Neural progenitor cell (in vitro differentiated cells): Measurements from ENCODE around the gene ZBED5. TPM values are rescaled to one million over a fixed set of nuclear protein-coding genes. Genes with fewer than 3 reads are reported as not detected.

Experiments
- DNase-seq: peaks from one replicate; pipeline ENCODE4 v3.0.0-alpha.2; 2016; ENCODE audit warnings: low spot score
- H2AFZ ChIP-seq: fragments of 200-600 bp; sonication (generic); replicated peaks from 2 replicates; pipeline ENCODE4 v1.6.1; 2016; ENCODE audit warnings: antibody characterized with exemption
- H3F3A ChIP-seq: fragments of 200-600 bp; sonication (generic); 2 replicates; pipeline ENCODE4 v1.6.1; 2016; ENCODE audit warnings: antibody characterized with exemption, low read depth
- H3K27ac ChIP-seq: fragments of 200-600 bp; sonication (generic); 2 replicates; pipeline ENCODE4 v1.5.1; 2016; ENCODE audit warnings: mild to moderate bottlenecking
- H3K27me3 ChIP-seq: fragments of 200-600 bp; sonication (generic); 2 replicates; pipeline ENCODE4 v1.6.1; 2016; ENCODE audit warnings: mild to moderate bottlenecking, moderate library complexity
- H3K36me3 ChIP-seq: fragments of 200-600 bp; sonication (generic); 2 replicates; pipeline ENCODE4 v1.5.1; 2016
- H3K4me1 ChIP-seq: fragments of 200-600 bp; sonication (generic); 2 replicates; pipeline ENCODE4 v1.6.1; 2016; ENCODE audit warnings: mixed run types
- H3K4me2 ChIP-seq: fragments of 200-600 bp; sonication (generic); 2 replicates; pipeline ENCODE4 v1.6.1; 2016
- H3K4me3 ChIP-seq: fragments of 200-600 bp; sonication (generic); 2 replicates; pipeline ENCODE4 v1.5.1; 2016
- H3K79me2 ChIP-seq: fragments of 200-600 bp; sonication (generic); 2 replicates; pipeline ENCODE4 v1.6.1; 2016; ENCODE audit warnings: low read depth
- H3K9ac ChIP-seq: fragments of 200-600 bp; sonication (generic); 2 replicates; pipeline ENCODE4 v1.6.1; 2016
- H3K9me3 ChIP-seq: fragments of 200-600 bp; sonication (generic); 2 replicates; pipeline ENCODE4 v1.5.1; 2016; ENCODE audit warnings: low read depth
- H4K20me1 ChIP-seq: fragments of 200-600 bp; sonication (generic); 2 replicates; pipeline ENCODE4 v1.6.1; 2016; ENCODE audit warnings: low read depth
- H3K27ac Mint-ChIP-seq: 3 replicates; pipeline ENCODE4 v1.8.0; 2021; ENCODE audit warnings: mixed read lengths
- H3K27me3 Mint-ChIP-seq: 2 replicates; pipeline ENCODE4 v1.8.0; 2022; ENCODE audit warnings: low read depth, mild to moderate bottlenecking, inconsistent platforms, moderate library complexity, mixed read lengths; ENCODE audit not compliant: insufficient read depth
- H3K36me3 Mint-ChIP-seq: 3 replicates; pipeline ENCODE4 v1.8.0; 2021; ENCODE audit warnings: mixed read lengths
- H3K4me1 Mint-ChIP-seq: 3 replicates; pipeline ENCODE4 v1.8.0; 2021; ENCODE audit warnings: mixed read lengths
- H3K4me3 Mint-ChIP-seq: 3 replicates; pipeline ENCODE4 v1.8.0; 2021; ENCODE audit warnings: mild to moderate bottlenecking, moderate library complexity, mixed read lengths
- H3K9me3 Mint-ChIP-seq: 3 replicates; pipeline ENCODE4 v1.8.0; 2020; ENCODE audit warnings: mixed read lengths
- EZH2 ChIP-seq: fragments of 200-600 bp; sonication (generic); IDR thresholded peaks from 2 replicates; pipeline ENCODE4 v1.6.1; 2017; ENCODE audit warnings: antibody characterized with exemption, mild to moderate bottlenecking, moderate library complexity
- EZH2phosphoT487 ChIP-seq: fragments of 200-600 bp; sonication (generic); IDR thresholded peaks from 2 replicates; pipeline ENCODE4 v1.6.1; 2017; ENCODE audit warnings: antibody characterized with exemption
- total RNA-seq: library from RNA; depleted of rRNA; stranded (reverse); fragments of >200 nt; gene quantifications from 2 replicates; pipeline ENCODE4 v1.2.3, GENCODE V29; 2015; ENCODE audit warnings: low replicate concordance
- TF ChIP-seq, protein P1 (sequence below): fragments of 200-600 bp; sonication (generic); IDR thresholded peaks from 2 replicates; pipeline ENCODE4 v1.5.1; 2017; ENCODE audit warnings: antibody characterized with exemption, mild to moderate bottlenecking

Gene ZBED5
- total RNA-seq, 1 donor from 2014 or later = 87.9 TPM

DNA sequence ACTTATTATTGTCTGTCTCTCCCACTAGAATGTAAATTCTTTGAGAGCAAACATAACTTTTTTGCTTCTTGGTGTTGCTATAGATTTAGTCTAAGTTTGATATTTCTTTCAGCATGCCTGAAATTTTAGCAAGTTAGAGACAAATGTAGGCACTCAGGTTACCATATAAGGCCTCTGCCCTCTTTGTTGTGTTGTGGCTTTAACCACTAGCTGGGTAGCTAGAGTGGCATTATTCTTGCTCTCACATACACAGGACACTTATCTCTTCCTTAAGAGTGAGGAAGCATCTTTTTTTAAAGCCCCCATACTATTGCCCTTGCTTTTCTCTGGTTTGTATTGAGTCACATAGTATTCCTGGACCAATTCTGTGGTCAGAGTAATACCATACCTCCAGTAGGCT, 11.2 kb downstream of the ZBED5 start:
- Histone ChIP-seq H3K9me3 (no peaks in the 10 kb centered on the region), H3K4me1 (no peaks in the 10 kb centered on the region), H3F3A (peaks cover 14% of the 10 kb centered on the region), H2AFZ (no peak overlapping the region), H3K79me2 (no peaks in the 10 kb centered on the region), H3K4me3 (no peak overlapping the region), H3K9ac (no peak overlapping the region), H3K4me2 (no peak overlapping the region), H3K36me3 (no peaks in the 10 kb centered on the region), H3K27me3 (no peaks in the 10 kb centered on the region), H4K20me1 (peaks cover 10% of the 10 kb centered on the region), H3K27ac (no peak overlapping the region)
- Mint-ChIP-seq H3K4me3 (no peak overlapping the region), H3K27ac (no peak overlapping the region), H3K4me1 (no peaks in the 10 kb centered on the region), H3K27me3 (no peaks in the 10 kb centered on the region), H3K9me3 (no peaks in the 10 kb centered on the region), H3K36me3 (peaks cover 13% of the 10 kb centered on the region)
- DNase-seq = no peak
- TF ChIP-seq, protein P1, sequence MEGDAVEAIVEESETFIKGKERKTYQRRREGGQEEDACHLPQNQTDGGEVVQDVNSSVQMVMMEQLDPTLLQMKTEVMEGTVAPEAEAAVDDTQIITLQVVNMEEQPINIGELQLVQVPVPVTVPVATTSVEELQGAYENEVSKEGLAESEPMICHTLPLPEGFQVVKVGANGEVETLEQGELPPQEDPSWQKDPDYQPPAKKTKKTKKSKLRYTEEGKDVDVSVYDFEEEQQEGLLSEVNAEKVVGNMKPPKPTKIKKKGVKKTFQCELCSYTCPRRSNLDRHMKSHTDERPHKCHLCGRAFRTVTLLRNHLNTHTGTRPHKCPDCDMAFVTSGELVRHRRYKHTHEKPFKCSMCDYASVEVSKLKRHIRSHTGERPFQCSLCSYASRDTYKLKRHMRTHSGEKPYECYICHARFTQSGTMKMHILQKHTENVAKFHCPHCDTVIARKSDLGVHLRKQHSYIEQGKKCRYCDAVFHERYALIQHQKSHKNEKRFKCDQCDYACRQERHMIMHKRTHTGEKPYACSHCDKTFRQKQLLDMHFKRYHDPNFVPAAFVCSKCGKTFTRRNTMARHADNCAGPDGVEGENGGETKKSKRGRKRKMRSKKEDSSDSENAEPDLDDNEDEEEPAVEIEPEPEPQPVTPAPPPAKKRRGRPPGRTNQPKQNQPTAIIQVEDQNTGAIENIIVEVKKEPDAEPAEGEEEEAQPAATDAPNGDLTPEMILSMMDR = no peak
- no peak for TF ChIP-seq EZH2phosphoT487
- TF ChIP-seq EZH2 = no peak

DNA sequence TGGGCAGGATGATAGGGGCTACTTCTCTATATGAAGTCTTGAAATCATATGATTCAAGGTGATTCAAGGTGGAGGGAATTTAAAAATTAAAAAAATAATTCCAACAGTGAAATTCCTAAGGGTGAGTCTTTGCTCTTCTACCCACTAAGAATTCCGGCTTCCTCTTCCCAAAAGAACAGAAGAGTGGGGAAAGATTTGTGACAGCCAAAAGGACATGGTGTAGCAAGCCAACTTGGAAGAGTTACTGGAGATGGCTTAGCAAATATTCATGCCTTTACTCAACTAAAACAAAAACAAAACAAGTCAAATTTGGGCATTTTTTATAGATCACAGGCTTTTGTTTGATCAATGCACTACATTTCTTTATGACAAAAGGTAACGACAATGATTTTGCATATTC, 12.3 kb downstream of the ZBED5 start:
- Mint-ChIP-seq H3K4me1 (no peaks in the 10 kb centered on the region), H3K27ac (no peak overlapping the region), H3K9me3 (no peaks in the 10 kb centered on the region), H3K4me3 (no peak overlapping the region), H3K36me3 (peaks cover 10% of the 10 kb centered on the region), H3K27me3 (no peaks in the 10 kb centered on the region)
- Histone ChIP-seq H3K79me2 (no peaks in the 10 kb centered on the region), H4K20me1 (peaks cover 5% of the 10 kb centered on the region), H3K27ac (no peak overlapping the region), H3K4me2 (no peak overlapping the region), H3K4me3 (no peak overlapping the region), H3K9ac (no peak overlapping the region), H3K9me3 (no peaks in the 10 kb centered on the region), H3K27me3 (no peaks in the 10 kb centered on the region), H2AFZ (no peak overlapping the region), H3K4me1 (no peaks in the 10 kb centered on the region), H3K36me3 (no peaks in the 10 kb centered on the region), H3F3A (peaks cover 8% of the 10 kb centered on the region)
- TF ChIP-seq EZH2phosphoT487 (no peak), EZH2 (no peak)
- TF ChIP-seq, protein P1 = no peak
- no peak for DNase-seq

GRCh38 chr11:10844796-10845195, 13.1 kb downstream of the ZBED5 start:
- H3F3A ChIP-seq = peaks cover 5% of the 10 kb centered on the region
- H3K27me3 Mint-ChIP-seq = no peaks in the 10 kb centered on the region
- H3K27ac Mint-ChIP-seq = no peak overlapping the region
- TF ChIP-seq EZH2phosphoT487 (no peak), EZH2 (no peak)
- TF ChIP-seq, protein P1 = no peak
- H3K9ac ChIP-seq = no peak overlapping the region
- no peak overlapping the region for H3K4me3 Mint-ChIP-seq
- H3K36me3 Mint-ChIP-seq = peaks cover 5% of the 10 kb centered on the region
- H3K4me3 ChIP-seq = no peak overlapping the region
- H3K36me3 ChIP-seq = no peaks in the 10 kb centered on the region
- no peak overlapping the region for H2AFZ ChIP-seq
- H4K20me1 ChIP-seq = peaks cover 3% of the 10 kb centered on the region
- H3K4me1 ChIP-seq = no peaks in the 10 kb centered on the region
- H3K4me2 ChIP-seq = no peak overlapping the region
- no peaks in the 10 kb centered on the region for H3K9me3 Mint-ChIP-seq
- no peak overlapping the region for H3K27ac ChIP-seq
- H3K9me3 ChIP-seq = no peaks in the 10 kb centered on the region
- DNase-seq = no peak
- no peaks in the 10 kb centered on the region for H3K27me3 ChIP-seq
- no peaks in the 10 kb centered on the region for H3K79me2 ChIP-seq
- no peaks in the 10 kb centered on the region for H3K4me1 Mint-ChIP-seq
